Measurements from ENCODE around the gene SMURF1.
"Not testable (repeated sequence)": the region's sequence is repeated elsewhere in the genome, so short reads cannot be mapped to it uniquely, and the experiment has no call there.

DNA sequence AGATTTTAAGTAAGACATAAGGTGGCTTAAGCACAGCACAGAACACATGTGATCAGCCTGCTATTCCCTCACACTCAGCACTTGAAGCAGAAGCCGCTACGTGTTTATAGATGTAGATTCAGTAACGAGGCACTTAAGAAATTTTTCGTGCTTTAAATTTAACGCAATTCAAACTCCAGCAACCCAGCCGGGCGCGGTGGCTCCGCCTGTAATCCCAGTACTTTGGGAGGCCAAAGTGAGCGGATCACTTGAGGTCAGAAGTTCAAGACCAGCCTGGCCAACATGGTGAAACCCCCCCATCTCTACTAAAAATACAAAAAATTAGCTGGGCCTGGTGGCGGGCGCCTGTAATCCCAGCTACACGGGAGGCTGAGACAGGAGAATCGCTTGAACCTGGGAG, 97.6 kb downstream of the SMURF1 start:
- TF ChIP-seq, protein P1, sequence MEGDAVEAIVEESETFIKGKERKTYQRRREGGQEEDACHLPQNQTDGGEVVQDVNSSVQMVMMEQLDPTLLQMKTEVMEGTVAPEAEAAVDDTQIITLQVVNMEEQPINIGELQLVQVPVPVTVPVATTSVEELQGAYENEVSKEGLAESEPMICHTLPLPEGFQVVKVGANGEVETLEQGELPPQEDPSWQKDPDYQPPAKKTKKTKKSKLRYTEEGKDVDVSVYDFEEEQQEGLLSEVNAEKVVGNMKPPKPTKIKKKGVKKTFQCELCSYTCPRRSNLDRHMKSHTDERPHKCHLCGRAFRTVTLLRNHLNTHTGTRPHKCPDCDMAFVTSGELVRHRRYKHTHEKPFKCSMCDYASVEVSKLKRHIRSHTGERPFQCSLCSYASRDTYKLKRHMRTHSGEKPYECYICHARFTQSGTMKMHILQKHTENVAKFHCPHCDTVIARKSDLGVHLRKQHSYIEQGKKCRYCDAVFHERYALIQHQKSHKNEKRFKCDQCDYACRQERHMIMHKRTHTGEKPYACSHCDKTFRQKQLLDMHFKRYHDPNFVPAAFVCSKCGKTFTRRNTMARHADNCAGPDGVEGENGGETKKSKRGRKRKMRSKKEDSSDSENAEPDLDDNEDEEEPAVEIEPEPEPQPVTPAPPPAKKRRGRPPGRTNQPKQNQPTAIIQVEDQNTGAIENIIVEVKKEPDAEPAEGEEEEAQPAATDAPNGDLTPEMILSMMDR (conservative IDR thresholded peaks at IDR 0.05; ENCODE audit: low read depth, low read length): not testable (repeated sequence)
- TF ChIP-seq NFE2L2 (IDR thresholded peaks at IDR 0.05; ENCODE audit: low read depth, low read length); USF2 (IDR thresholded peaks at IDR 0.05; ENCODE audit: low read depth, low read length); POLR2A (IDR thresholded peaks at IDR 0.05; ENCODE audit: low read depth, low read length); CEBPB (IDR thresholded peaks at IDR 0.05; ENCODE audit: low read depth, low read length); RAD21 (IDR thresholded peaks at IDR 0.05; ENCODE audit: low read length); SMC3 (IDR thresholded peaks at IDR 0.05; ENCODE audit: low read depth, low read length); MXI1 (IDR thresholded peaks at IDR 0.05; ENCODE audit: borderline replicate concordance, low read depth, low read length): not testable (repeated sequence)
